ENCODE results near the gene SH3PXD2A.

Gene SH3PXD2A

GRCh38 chr10:103697787-103698186 lies 157.6 kb downstream of the SH3PXD2A start:
- Histone ChIP-seq H3K4me1 (ENCODE audit: low read depth, poor library complexity, severe bottlenecking) (peaks cover 25% of the 10 kb centered on the region), H3K4me2 (no peak overlapping the region), H4K20me1 (ENCODE audit: insufficient read depth) (no peaks in the 10 kb centered on the region), H3K27ac (no peak overlapping the region), H3K9ac (no peak overlapping the region), H3K27me3 (ENCODE audit: insufficient read depth, low read depth) (no peaks in the 10 kb centered on the region), H2AFZ (ENCODE audit: low read depth) (no peak overlapping the region), H3K36me3 (ENCODE audit: insufficient read depth) (no peaks in the 10 kb centered on the region), H3K79me2 (ENCODE audit: insufficient read depth, low read depth) (no peaks in the 10 kb centered on the region), H3K4me3 (IDR thresholded peaks at IDR 0.05; ENCODE audit: insufficient read depth, low read depth, low read length) (no peak overlapping the region)
- no peak for TF ChIP-seq CTCF (conservative IDR thresholded peaks at IDR 0.05; ENCODE audit: low read depth, low read length)

GRCh38 chr10:103696411-103697145 lies 158.8 kb downstream of the SH3PXD2A start:
- H4K20me1 ChIP-seq (ENCODE audit: insufficient read depth) = no peaks in the 10 kb centered on the region
- peak; percentile 55 for TF ChIP-seq CTCF (conservative IDR thresholded peaks at IDR 0.05; ENCODE audit: low read depth, low read length)
- H3K4me2 ChIP-seq = peak overlapping the region; percentile 74; the same call in 1 of the 2 replicates
- H2AFZ ChIP-seq (ENCODE audit: low read depth) = peak overlapping the region; percentile 88
- no peaks in the 10 kb centered on the region for H3K27me3 ChIP-seq (ENCODE audit: insufficient read depth, low read depth)
- no peak overlapping the region for H3K4me3 ChIP-seq (IDR thresholded peaks at IDR 0.05; ENCODE audit: insufficient read depth, low read depth, low read length)
- no peak overlapping the region; the same call in 1 of the 2 replicates for H3K27ac ChIP-seq
- peak overlapping the region; percentile 31; the same call in 1 of the 2 replicates for H3K9ac ChIP-seq
- H3K4me1 ChIP-seq (ENCODE audit: low read depth, poor library complexity, severe bottlenecking) = peaks cover 27% of the 10 kb centered on the region
- H3K36me3 ChIP-seq (ENCODE audit: insufficient read depth) = no peaks in the 10 kb centered on the region
- no peaks in the 10 kb centered on the region for H3K79me2 ChIP-seq (ENCODE audit: insufficient read depth, low read depth)

- H3K36me3 ChIP-seq (ENCODE audit: insufficient read depth) = no peaks in the 10 kb centered on the region
- H3K79me2 ChIP-seq (ENCODE audit: insufficient read depth, low read depth) = no peaks in the 10 kb centered on the region
- no peaks in the 10 kb centered on the region for H3K27me3 ChIP-seq (ENCODE audit: insufficient read depth, low read depth)
- no peak overlapping the region for H3K27ac ChIP-seq
- H3K9ac ChIP-seq = peak overlapping the region; percentile 31; the same call in 1 of the 2 replicates
- H3K4me2 ChIP-seq = peak overlapping the region; percentile 74; the same call in 1 of the 2 replicates
- H3K4me1 ChIP-seq (ENCODE audit: low read depth, poor library complexity, severe bottlenecking) = peaks cover 33% of the 10 kb centered on the region
- TF ChIP-seq CTCF (conservative IDR thresholded peaks at IDR 0.05; ENCODE audit: low read depth, low read length) = no peak
- H3K4me3 ChIP-seq (IDR thresholded peaks at IDR 0.05; ENCODE audit: insufficient read depth, low read depth, low read length) = no peak overlapping the region
- peak overlapping the region; percentile 88 for H2AFZ ChIP-seq (ENCODE audit: low read depth)
- H4K20me1 ChIP-seq (ENCODE audit: insufficient read depth) = no peaks in the 10 kb centered on the region
Measured at GRCh38 chr10:103696094-103696410, 159.3 kb downstream of the SH3PXD2A start.

- Histone ChIP-seq H3K4me1 (ENCODE audit: low read depth, poor library complexity, severe bottlenecking) (peaks cover 36% of the 10 kb centered on the region), H4K20me1 (ENCODE audit: insufficient read depth) (no peaks in the 10 kb centered on the region), H3K27me3 (ENCODE audit: insufficient read depth, low read depth) (no peaks in the 10 kb centered on the region), H3K36me3 (ENCODE audit: insufficient read depth) (no peaks in the 10 kb centered on the region), H2AFZ (ENCODE audit: low read depth) (peak overlapping the region; percentile 88; the same call in 1 of the 2 replicates), H3K9ac (no peak overlapping the region), H3K27ac (no peak overlapping the region), H3K4me3 (IDR thresholded peaks at IDR 0.05; ENCODE audit: insufficient read depth, low read depth, low read length) (no peak overlapping the region), H3K79me2 (ENCODE audit: insufficient read depth, low read depth) (no peaks in the 10 kb centered on the region), H3K4me2 (no peak overlapping the region; the same call in 1 of the 2 replicates)
- no peak for TF ChIP-seq CTCF (conservative IDR thresholded peaks at IDR 0.05; ENCODE audit: low read depth, low read length)
Measured at GRCh38 chr10:103695584-103696005, 159.8 kb downstream of the SH3PXD2A start.

All from KMS-11 (cell line).